OCI-LY1 (cell line): Measurements from ENCODE around the gene BLACAT1.

Source experiments
- H2AFZ ChIP-seq: fragments of 200-600 bp; sonication (generic), shearing (Covaris generic); 2 replicates; pipeline ENCODE4 v1.6.0; 2014; ENCODE audit warnings: antibody characterized with exemption, mild to moderate bottlenecking, low read length
- H3F3A ChIP-seq: fragments of 200-600 bp; sonication (generic), shearing (Covaris generic); 2 replicates; pipeline ENCODE4 v1.6.0; 2014; ENCODE audit warnings: mild to moderate bottlenecking, antibody characterized with exemption, low read length, moderate library complexity; ENCODE audit not compliant: insufficient read depth
- H3K27ac ChIP-seq: fragments of 200-600 bp; sonication (generic); 2 replicates; pipeline ENCODE4 v1.5.1; 2014; ENCODE audit warnings: low read length, mixed run types, mild to moderate bottlenecking, low read depth; ENCODE audit not compliant: poor library complexity, severe bottlenecking
- H3K27me3 ChIP-seq: fragments of 200-600 bp; sonication (generic); 2 replicates; pipeline ENCODE4 v1.6.0; 2014; ENCODE audit warnings: antibody characterized with exemption, mild to moderate bottlenecking, low read length, moderate library complexity; ENCODE audit not compliant: insufficient read depth
- H3K36me3 ChIP-seq: fragments of 200-600 bp; sonication (generic); 2 replicates; pipeline ENCODE4 v1.6.1; 2014; ENCODE audit warnings: mild to moderate bottlenecking, antibody characterized with exemption, low read length, moderate library complexity, mixed read lengths; ENCODE audit not compliant: insufficient read depth
- H3K4me1 ChIP-seq: fragments of 200-600 bp; sonication (generic); 2 replicates; pipeline ENCODE4 v1.5.1; 2014; ENCODE audit warnings: mild to moderate bottlenecking, low read length, moderate library complexity; ENCODE audit not compliant: insufficient read depth, severe bottlenecking
- H3K4me2 ChIP-seq: fragments of 200-600 bp; sonication (generic), shearing (Covaris generic); 2 replicates; pipeline ENCODE4 v1.6.1; 2014; ENCODE audit warnings: low read length
- H3K4me3 ChIP-seq: fragments of 200-600 bp; sonication (generic); 2 replicates; pipeline ENCODE4 v1.5.1; 2014; ENCODE audit warnings: low read length, low read depth, mild to moderate bottlenecking, mixed read lengths; ENCODE audit not compliant: poor library complexity, severe bottlenecking
- H3K79me2 ChIP-seq: fragments of 200-600 bp; shearing (Covaris generic); 2 replicates; pipeline ENCODE4 v1.6.1; 2016; ENCODE audit warnings: mixed run types, low read length, mixed read lengths; ENCODE audit not compliant: insufficient read depth
- H3K9ac ChIP-seq: fragments of 200-600 bp; sonication (generic), shearing (Covaris generic); 2 replicates; pipeline ENCODE4 v1.6.1; 2014; ENCODE audit warnings: mild to moderate bottlenecking, low read length, mixed read lengths
- H3K9me2 ChIP-seq: fragments of 200-600 bp; sonication (generic), shearing (Covaris generic); 2 replicates; pipeline ENCODE4 v1.6.1; 2014; ENCODE audit warnings: low read depth, mild to moderate bottlenecking, low read length, mixed read lengths
- H3K9me3 ChIP-seq: fragments of 200-600 bp; shearing (Covaris generic); 2 replicates; pipeline ENCODE4 v1.6.1; 2014; ENCODE audit warnings: low read length, mixed read lengths
- H4K20me1 ChIP-seq: fragments of 200-600 bp; sonication (generic), shearing (Covaris generic); 2 replicates; pipeline ENCODE4 v1.6.0; 2016; ENCODE audit warnings: mild to moderate bottlenecking, low read length; ENCODE audit not compliant: insufficient read depth
- EZH2 ChIP-seq: fragments of 200-600 bp; sonication (generic), shearing (Covaris generic); IDR thresholded peaks from 2 replicates; pipeline ENCODE4 v1.8.0; 2017; ENCODE audit warnings: borderline replicate concordance, mixed run types, mild to moderate bottlenecking, antibody characterized with exemption, low read length, moderate library complexity, mixed read lengths
- TF ChIP-seq, protein P1 (sequence below): fragments of 200-600 bp; sonication (generic), shearing (Covaris generic); IDR thresholded peaks from 2 replicates; pipeline ENCODE4 v1.5.1; 2017; ENCODE audit warnings: mild to moderate bottlenecking, antibody characterized with exemption, low read length, moderate library complexity, mixed read lengths

Gene BLACAT1

DNA sequence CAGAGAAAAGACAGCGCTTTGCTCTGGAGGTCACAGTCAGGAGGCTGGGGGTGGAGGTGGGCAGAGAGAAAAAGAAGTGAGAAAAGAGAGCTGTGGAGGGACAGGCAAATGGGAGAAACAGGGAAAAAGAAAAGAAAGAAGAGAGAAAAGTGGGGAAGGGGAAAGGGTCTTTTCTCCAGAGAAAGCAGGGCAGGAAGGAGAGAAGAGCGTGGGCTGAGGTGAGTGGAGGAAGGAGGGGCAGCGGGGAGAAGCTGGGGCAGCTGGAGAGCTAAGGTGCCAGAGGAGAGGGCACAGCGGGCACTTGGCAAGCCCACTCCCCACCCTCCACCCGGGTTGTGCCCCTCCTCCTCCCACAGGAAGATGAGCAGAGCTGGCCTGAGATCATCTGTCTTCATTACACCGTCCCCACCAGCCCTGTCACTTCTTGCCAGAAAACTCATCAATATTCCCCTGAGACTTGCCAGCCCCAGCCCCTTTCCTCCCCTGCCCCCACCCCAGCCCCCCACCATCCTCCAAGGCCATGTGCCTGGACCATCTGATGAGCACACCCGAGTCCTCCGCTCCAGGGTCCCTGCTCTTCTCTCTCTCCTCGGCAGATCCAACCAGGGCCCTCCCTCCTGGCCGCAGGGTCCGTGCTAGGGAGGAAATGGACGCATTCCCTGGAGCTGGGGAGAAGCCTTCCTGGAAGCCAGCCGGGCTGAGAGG lies 17.0 kb upstream of the BLACAT1 start:
- no peaks in the 10 kb centered on the region for H3F3A ChIP-seq
- H3K4me2 ChIP-seq, result no peak overlapping the region
- peaks cover 15% of the 10 kb centered on the region; the same call in 1 of the 2 replicates for H3K27me3 ChIP-seq
- peaks cover 13% of the 10 kb centered on the region for H3K9me3 ChIP-seq
- H3K4me1 ChIP-seq, result no peaks in the 10 kb centered on the region
- H3K79me2 ChIP-seq, result no peaks in the 10 kb centered on the region
- no peak overlapping the region for H3K27ac ChIP-seq
- no peaks in the 10 kb centered on the region for H3K9me2 ChIP-seq
- no peak for TF ChIP-seq EZH2
- TF ChIP-seq, protein P1, sequence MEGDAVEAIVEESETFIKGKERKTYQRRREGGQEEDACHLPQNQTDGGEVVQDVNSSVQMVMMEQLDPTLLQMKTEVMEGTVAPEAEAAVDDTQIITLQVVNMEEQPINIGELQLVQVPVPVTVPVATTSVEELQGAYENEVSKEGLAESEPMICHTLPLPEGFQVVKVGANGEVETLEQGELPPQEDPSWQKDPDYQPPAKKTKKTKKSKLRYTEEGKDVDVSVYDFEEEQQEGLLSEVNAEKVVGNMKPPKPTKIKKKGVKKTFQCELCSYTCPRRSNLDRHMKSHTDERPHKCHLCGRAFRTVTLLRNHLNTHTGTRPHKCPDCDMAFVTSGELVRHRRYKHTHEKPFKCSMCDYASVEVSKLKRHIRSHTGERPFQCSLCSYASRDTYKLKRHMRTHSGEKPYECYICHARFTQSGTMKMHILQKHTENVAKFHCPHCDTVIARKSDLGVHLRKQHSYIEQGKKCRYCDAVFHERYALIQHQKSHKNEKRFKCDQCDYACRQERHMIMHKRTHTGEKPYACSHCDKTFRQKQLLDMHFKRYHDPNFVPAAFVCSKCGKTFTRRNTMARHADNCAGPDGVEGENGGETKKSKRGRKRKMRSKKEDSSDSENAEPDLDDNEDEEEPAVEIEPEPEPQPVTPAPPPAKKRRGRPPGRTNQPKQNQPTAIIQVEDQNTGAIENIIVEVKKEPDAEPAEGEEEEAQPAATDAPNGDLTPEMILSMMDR, result no peak
- no peaks in the 10 kb centered on the region for H4K20me1 ChIP-seq
- H3K36me3 ChIP-seq, result peaks cover 3% of the 10 kb centered on the region; the same call in 1 of the 2 replicates
- no peak overlapping the region for H3K9ac ChIP-seq
- H2AFZ ChIP-seq, result no peak overlapping the region
- no peak overlapping the region for H3K4me3 ChIP-seq

DNA sequence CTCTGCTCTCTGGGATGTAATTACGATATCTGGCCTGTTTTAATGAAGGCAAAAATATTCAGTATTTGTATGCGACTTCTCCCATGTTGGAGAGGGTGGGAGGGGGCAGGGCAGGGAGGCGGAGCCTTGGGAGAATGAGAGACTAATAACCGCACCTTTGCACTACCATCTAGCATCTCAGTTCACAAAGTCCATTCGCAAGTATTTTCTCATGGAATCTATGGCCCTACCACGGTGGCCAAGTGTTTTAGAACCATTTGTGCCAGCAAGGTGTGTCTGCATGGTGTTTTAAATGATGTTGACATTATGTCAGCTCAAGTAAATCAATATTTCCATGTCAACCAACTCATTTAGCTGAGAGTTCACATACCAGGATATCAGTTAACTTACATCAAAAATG lies 14.3 kb upstream of the BLACAT1 start:
- Histone ChIP-seq H4K20me1 (no peaks in the 10 kb centered on the region), H3F3A (no peaks in the 10 kb centered on the region), H3K4me2 (no peak overlapping the region), H3K27ac (no peak overlapping the region), H3K9me2 (no peaks in the 10 kb centered on the region), H3K27me3 (peaks cover 4% of the 10 kb centered on the region; the same call in 1 of the 2 replicates), H3K36me3 (no peaks in the 10 kb centered on the region; the same call in 1 of the 2 replicates), H3K79me2 (no peaks in the 10 kb centered on the region), H3K9me3 (peaks cover 4% of the 10 kb centered on the region; the same call in 1 of the 2 replicates), H3K4me3 (no peak overlapping the region), H2AFZ (no peak overlapping the region), H3K4me1 (no peaks in the 10 kb centered on the region), H3K9ac (no peak overlapping the region)
- TF ChIP-seq EZH2, result no peak
- TF ChIP-seq, protein P1, result no peak

DNA sequence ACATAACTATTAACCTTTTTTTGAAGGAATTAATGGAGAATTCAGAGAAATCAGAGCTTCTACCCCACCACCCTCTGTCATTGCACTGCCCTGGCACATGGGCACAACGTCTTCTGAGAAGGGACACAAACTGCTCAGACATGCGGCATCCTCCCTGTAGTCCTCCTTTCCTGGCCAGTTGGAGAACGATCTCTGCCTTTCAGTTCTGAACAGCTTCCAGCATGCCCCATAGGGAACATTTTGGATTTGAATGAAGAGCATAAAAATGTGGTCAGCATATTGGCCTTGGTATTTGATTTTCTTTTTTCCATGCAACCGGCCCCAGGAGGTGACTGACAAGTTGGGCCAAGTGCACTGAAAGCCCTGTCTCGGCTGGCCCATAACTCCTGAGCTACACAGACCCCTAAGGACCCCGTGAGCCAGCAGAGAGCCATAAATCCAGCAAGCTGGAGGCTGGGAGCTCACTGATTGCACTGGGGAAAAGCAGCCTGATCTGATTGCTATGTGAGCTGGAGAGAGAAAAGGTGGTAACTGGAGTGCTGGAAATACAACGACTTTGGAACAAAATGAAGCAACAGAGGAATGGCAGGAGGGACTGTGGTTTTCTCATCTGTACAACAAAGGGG lies 10.9 kb upstream of the BLACAT1 start:
- H3F3A ChIP-seq, result no peaks in the 10 kb centered on the region
- no peaks in the 10 kb centered on the region for H3K79me2 ChIP-seq
- no peak overlapping the region for H3K9ac ChIP-seq
- H3K9me3 ChIP-seq, result no peaks in the 10 kb centered on the region
- H2AFZ ChIP-seq, result no peak overlapping the region
- H3K27ac ChIP-seq, result no peak overlapping the region
- H3K36me3 ChIP-seq, result no peaks in the 10 kb centered on the region
- H3K4me3 ChIP-seq, result no peak overlapping the region
- H3K4me1 ChIP-seq, result no peaks in the 10 kb centered on the region
- H3K27me3 ChIP-seq, result no peaks in the 10 kb centered on the region
- TF ChIP-seq, protein P1, result no peak
- TF ChIP-seq EZH2, result no peak
- no peak overlapping the region for H3K4me2 ChIP-seq
- no peaks in the 10 kb centered on the region for H4K20me1 ChIP-seq
- H3K9me2 ChIP-seq, result no peaks in the 10 kb centered on the region
